NCI-H345 (cell line): Measurements from ENCODE around the gene DNAJC15.
"Not testable (repeated sequence)": the region's sequence is repeated elsewhere in the genome, so short reads cannot be mapped to it uniquely, and the experiment has no call there.

Experiments
- DNase-seq: peaks from one replicate; lab custom pipeline; 2025; lab: John Stamatoyannopoulos, UW

DNAJC15 gene

DNA sequence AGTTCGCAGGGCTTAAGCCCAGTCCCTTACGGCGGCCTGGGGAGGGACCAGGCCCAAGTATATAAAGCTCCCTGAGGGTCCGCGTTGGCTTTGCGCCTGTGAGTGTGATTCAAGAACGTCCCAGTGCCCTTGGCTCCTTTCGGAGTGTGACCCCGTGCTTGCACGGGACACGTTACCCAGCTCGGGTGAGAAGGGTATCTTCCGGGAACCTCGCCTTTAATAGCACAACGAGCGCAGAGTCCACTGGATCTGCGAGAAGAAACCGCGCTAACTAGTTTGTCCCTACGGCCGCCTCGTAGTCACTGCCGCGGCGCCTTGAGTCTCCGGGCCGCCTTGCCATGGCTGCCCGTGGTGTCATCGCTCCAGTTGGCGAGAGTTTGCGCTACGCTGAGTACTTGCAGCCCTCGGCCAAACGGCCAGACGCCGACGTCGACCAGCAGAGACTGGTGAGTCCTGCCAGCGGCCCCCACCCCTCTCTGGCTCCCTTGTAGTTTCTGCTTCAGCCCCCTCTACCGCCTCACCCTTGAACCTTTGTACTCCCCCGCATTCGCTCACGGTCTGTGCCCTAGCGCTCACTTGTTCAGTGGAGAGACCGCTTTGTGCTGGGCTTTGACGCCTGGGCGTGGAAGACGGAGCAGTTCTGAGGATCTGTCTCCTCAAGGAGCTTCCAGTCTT lies at the start of gene DNAJC15:
TSS of gene DNAJC15 (plus strand) at position 298 of the 675 bp plus-strand sequence. CDS start at position 339, 41 bp downstream.
- peak; percentile 36 for DNase-seq

DNA sequence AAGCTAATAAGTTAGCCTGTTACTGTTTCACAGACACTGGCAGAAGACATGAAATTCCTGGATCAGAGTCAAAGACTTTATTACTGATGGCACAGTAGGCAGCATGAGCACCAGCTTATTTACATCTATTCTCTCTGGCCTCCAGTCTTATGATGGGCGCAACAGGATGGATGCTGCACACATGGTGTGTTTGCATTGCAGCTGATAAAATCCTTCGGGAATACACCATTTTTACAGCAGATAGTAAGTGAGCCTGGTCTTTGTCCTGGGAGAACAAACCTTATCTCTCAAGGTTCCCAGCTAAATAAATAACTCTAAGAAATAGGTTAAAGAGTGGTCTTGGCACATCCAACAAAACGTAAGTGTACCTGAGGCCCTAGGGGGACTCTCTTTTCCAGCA lies 47.3 kb upstream of the DNAJC15 start:
- DNase-seq, result no peak

GRCh38 chr13:42977219-42977659 lies 46.1 kb upstream of the DNAJC15 start:
- no peak for DNase-seq

DNA sequence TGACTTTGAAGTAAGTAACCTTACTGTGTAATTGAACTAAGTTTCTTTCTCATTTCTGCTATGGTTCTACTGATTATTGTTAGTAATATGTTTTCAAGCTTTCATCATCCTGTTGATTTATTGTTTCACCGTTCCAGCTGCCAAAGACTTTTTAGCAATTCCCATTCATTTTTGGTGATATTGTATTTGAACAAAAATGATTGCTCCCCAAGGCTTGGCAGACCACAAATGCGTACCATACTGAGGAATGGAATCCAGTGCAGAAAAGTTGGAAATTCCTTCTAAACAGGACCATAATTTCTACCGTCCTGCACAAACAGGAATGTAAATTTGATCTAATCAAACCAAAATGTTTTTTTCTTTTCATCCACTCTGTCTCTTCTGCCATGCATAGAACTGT lies 42.1 kb upstream of the DNAJC15 start:
- DNase-seq, result no peak

GRCh38 chr13:42981853-42982252 lies 41.5 kb upstream of the DNAJC15 start:
- no peak for DNase-seq

DNA sequence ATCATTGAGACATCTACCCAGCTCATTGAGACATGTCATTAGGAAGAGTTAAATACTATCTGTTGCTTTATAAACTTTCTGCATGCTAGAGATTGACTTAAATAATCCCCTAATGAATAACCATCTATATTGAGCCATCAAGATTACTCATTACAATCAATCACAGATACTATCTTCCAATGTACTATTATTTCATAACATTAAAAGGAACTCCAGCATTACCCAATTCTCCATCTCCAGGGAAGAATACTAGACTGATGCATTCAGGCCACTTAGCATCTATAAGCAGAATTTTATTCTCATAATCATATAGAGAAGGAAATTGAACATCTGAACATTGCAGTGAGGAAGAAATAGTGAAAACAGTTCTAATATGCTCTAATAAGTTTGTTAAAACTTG lies 39.4 kb upstream of the DNAJC15 start:
- DNase-seq, result no peak

GRCh38 chr13:42984691-42985090 lies 38.7 kb upstream of the DNAJC15 start:
- DNase-seq, result no peak

DNA sequence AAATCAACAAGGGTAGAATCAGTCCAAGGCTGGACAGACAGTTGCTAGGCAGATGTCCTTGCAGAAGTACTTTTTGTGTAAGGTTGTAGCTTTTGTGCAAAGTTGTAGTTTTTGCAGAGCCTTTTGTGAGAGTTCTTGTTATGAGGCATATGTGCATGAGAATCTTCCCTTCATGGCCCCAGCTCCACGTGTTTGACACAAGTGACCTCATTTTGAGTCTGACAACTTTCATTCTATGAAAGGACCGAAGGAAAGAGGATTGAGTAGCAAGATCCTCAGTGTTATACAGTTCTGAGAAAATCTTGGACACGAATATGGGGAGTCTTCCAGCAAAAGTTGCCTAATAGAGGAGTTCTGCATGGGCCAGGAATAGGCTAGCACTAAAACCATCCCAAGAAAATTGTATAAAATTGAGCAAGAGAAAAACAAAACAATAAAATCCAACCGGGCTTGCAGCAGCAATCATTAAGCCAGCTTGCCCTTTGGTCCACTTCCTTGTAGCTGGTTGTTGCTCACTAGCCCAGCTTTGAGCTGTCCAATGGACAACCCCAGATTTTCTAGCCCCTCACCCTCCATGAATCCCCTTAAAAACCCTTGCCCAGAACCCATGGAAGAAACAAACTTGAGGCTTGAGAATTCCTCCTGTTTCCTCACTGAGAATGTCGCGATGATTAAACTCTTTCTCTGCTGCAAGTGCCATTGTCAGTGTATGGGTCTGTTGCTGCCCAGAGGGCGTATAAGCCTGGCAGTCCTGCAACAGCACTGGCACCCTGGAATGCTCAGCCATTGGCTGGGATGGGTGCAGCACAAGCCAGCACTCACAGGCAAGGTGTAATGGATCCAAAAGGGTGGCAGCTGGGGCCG lies 37.8 kb upstream of the DNAJC15 start:
- DNase-seq, result no peak

DNA sequence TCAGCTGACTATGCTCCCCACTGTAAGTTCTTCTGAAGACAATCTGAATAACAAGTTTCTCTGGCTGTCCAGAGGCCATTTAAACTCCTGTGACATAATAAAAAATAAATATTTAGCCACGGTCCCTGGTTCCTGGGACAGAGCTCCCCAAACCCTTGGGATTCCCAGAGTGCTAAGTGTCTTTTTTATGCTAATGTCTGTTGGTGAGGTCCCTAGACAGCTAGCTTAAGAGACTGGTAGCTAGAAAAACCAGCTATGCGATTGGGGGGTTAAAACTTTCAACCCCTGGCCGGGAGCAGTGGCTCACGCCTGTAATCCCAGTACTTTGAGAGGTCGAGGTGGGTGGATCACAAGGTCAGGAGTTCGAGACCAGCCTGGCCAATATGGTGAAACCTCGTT lies 37.2 kb upstream of the DNAJC15 start:
- no peak for DNase-seq

GRCh38 chr13:42990291-42991232 lies 32.8 kb upstream of the DNAJC15 start:
- DNase-seq, result no peak

- DNase-seq, result not testable (repeated sequence)
Measured at GRCh38 chr13:42991233-42991897, 32.0 kb upstream of the DNAJC15 start.

DNA sequence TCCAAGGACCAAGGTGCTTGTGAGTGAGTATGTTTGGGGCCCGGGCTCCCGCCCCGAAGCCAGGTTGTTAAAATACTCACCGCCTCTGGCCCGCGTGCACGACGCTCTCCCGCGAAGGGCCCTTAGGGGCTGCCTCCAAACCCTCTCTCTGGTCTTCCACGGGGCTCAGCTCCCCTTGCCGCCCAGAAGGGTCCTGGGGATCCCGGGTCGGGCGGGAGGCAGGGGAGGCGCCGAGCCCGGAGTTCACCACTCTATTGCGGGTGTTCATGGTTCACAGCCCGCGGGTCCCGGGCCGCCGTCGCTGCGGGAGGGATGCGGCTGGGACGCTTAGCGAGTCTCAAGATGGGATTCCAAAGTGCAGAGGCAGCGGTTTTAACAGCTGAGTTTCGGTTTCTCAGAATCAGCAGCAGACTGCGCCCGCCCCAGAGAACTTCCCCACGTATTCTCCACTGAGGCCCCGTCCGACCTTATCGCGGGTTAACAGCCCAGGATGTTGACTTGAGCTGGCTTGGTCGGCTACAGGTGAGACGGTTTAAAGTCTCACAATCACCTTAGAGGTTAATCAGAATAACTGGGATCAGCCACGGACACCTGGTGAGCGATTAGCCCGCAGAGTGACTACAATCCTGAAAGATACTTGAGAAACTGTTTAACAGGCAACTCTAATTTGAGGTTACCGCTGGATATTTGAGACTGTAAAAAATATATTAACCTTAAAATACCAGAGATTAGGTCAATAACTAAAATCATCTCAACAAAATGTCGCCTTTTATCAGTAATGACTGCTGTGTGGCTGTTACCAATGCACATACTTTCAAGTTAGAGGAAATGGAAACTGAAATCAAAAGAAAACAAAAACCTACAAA lies 31.3 kb upstream of the DNAJC15 start, which contains the start of gene EPSTI1:
TSS of gene EPSTI1 (minus strand) at position 344 of the 866 bp plus-strand sequence. CDS start at position 268, 76 bp downstream.
- no peak for DNase-seq

GRCh38 chr13:42992764-42993122 lies 30.6 kb upstream of the DNAJC15 start:
- no peak for DNase-seq

DNA sequence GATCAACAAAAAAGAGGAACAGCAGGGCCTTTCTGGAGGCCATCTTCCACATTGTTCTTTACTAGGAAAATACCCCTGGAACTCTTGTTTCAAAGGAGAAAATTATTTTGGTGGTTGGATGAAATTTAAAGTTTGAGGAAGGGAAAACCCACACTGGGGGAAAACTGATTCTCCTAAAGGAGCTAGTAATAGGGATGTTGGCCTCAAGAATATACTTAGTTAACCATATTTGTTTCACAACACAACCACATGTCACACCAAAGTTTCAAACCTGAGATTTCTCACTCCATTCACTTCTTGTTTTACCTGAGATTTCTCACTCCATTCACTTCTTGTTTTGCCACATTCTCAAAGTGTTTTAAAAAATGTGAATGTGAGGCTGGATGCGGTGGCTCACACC lies 28.5 kb upstream of the DNAJC15 start:
- DNase-seq, result no peak

- DNase-seq, result no peak
Measured at GRCh38 chr13:42996584-42996983, 26.8 kb upstream of the DNAJC15 start.

GRCh38 chr13:42997381-42997780 lies 26.0 kb upstream of the DNAJC15 start:
- DNase-seq, result no peak

- DNase-seq, result no peak
Measured at GRCh38 chr13:42999491-42999890, 23.9 kb upstream of the DNAJC15 start.

DNA sequence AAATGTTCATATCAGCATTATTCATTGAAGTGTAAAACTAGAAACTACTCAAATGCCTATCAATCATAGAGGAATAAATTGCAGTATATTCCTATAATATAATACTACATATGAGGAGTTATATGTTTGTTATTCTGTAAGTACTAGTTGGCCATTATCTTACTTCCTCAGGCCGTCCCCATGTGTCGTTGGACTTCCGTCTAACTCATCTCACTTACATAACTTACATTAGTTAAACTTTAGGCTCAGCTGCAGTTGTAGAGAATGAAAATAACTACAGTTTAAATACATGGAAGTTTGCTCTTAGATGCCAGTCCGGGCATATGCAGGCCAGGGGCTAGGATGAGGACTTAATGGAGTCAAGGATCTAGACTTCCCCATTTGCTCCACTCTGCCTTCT lies 22.7 kb upstream of the DNAJC15 start:
- no peak for DNase-seq

DNA sequence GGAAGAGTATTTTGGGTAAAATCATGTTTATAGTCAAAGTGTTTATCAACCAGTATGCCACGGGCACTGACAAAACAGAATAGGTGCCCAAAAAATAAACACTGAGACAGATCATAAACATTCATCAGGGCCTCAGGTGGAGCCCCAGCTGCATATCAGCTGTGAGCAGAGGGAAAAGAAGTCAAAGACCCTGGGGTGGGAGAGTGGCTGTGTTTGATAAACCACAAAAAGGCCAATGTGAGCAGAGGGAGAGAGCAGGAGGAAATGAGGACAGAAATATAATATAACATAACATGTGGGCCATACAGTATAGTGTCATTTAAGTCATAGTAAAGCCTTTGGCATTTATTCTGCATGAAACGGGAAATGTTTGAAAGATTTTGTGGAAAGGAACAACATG lies 21.4 kb upstream of the DNAJC15 start:
- DNase-seq, result no peak

- no peak for DNase-seq
Measured at GRCh38 chr13:43003010-43003409, 20.4 kb upstream of the DNAJC15 start.

DNA sequence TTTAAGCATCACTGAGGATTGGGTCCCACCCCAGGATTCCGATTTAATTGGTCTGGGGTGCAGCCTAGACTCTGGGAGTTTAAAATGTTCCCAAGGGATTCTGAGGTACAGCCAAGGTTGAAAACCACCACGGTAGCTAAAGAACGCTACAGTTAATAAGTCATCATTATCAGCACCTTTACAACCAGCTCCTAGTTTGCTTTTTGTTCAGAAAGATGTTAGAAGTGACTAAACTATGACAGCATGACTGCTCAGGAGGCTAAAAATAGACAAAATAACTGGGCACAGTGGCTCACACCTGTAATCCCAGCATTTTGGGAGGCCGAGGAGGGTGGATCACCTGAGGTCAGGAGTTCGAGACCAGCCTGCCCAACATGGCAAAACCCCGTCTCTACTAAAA lies 19.7 kb upstream of the DNAJC15 start:
- no peak for DNase-seq
